GM23338 (cell line): ENCODE measurements around the gene FAM9C. TPM values are rescaled to one million over a fixed set of nuclear protein-coding genes. Genes with fewer than 3 reads are reported as not detected.

ENCODE experiments used
- ATAC-seq: fragments of 200-7000 bp; cut with Tn5 transposase; 3 replicates; pipeline ENCODE4 v1.9.1; 2020
- DNase-seq: peaks from one replicate; pipeline ENCODE4 v3.0.0-alpha.2; 2015; ENCODE audit warnings: low spot score
- H2AFZ ChIP-seq: fragments of 200-600 bp; sonication (generic); 2 replicates; pipeline ENCODE4 v1.8.0; 2016; ENCODE audit warnings: antibody characterized with exemption, mild to moderate bottlenecking, moderate library complexity
- H3F3A ChIP-seq: fragments of 200-600 bp; sonication (generic); replicated peaks from 2 replicates; pipeline ENCODE4 v1.8.0; 2017; ENCODE audit warnings: antibody characterized with exemption, mixed run types, low read depth
- H3K27ac ChIP-seq: fragments of 200-600 bp; sonication (generic); 2 replicates; pipeline ENCODE4 v1.6.1; 2016; ENCODE audit warnings: low read depth
- H3K27me3 ChIP-seq: fragments of 200-600 bp; sonication (generic); 2 replicates; pipeline ENCODE4 v1.8.0; 2016; ENCODE audit warnings: mild to moderate bottlenecking, mixed run types, moderate library complexity; ENCODE audit not compliant: insufficient read depth
- H3K36me3 ChIP-seq: fragments of 200-600 bp; sonication (generic); 2 replicates; pipeline ENCODE4 v1.8.0; 2016; ENCODE audit warnings: mild to moderate bottlenecking; ENCODE audit not compliant: insufficient read depth
- H3K4me1 ChIP-seq: fragments of 200-600 bp; sonication (generic); 2 replicates; pipeline ENCODE4 v1.8.0; 2016; ENCODE audit warnings: mild to moderate bottlenecking, moderate library complexity; ENCODE audit not compliant: insufficient read depth
- H3K4me2 ChIP-seq: fragments of 200-600 bp; sonication (generic); 2 replicates; pipeline ENCODE4 v1.7.1; 2017; ENCODE audit warnings: mixed run types
- H3K4me3 ChIP-seq: fragments of 200-600 bp; sonication (generic); 2 replicates; pipeline ENCODE4 v1.6.1; 2016; ENCODE audit warnings: mixed run types
- H3K79me2 ChIP-seq: fragments of 200-600 bp; sonication (generic); replicated peaks from 2 replicates; pipeline ENCODE4 v1.8.0; 2017; ENCODE audit warnings: mild to moderate bottlenecking; ENCODE audit not compliant: insufficient read depth
- H3K9me2 ChIP-seq: fragments of 200-600 bp; sonication (generic); 2 replicates; pipeline ENCODE4 v1.8.0; 2017; ENCODE audit not compliant: insufficient read depth
- H4K20me1 ChIP-seq: fragments of 200-600 bp; sonication (generic); replicated peaks from 2 replicates; pipeline ENCODE4 v1.8.0; 2017; ENCODE audit warnings: mild to moderate bottlenecking; ENCODE audit not compliant: insufficient read depth
- H3K27ac Mint-ChIP-seq: 2 replicates; pipeline ENCODE4 v1.8.0; 2020; ENCODE audit warnings: inconsistent platforms, mild to moderate bottlenecking, moderate library complexity, mixed read lengths
- H3K27me3 Mint-ChIP-seq: 3 replicates; pipeline ENCODE4 v1.8.0; 2022; ENCODE audit warnings: low read depth, mild to moderate bottlenecking, moderate library complexity, mixed read lengths, inconsistent platforms; ENCODE audit not compliant: insufficient read depth, poor library complexity
- H3K36me3 Mint-ChIP-seq: 3 replicates; pipeline ENCODE4 v1.8.0; 2021; ENCODE audit warnings: low read depth, mild to moderate bottlenecking, inconsistent platforms, moderate library complexity, mixed read lengths
- H3K4me1 Mint-ChIP-seq: 3 replicates; pipeline ENCODE4 v1.8.0; 2020; ENCODE audit warnings: mild to moderate bottlenecking, inconsistent platforms, mixed read lengths
- H3K4me3 Mint-ChIP-seq: 3 replicates; pipeline ENCODE4 v1.8.0; 2021; ENCODE audit warnings: moderate library complexity, mild to moderate bottlenecking, inconsistent platforms, mixed read lengths
- H3K9me3 Mint-ChIP-seq: 3 replicates; pipeline ENCODE4 v1.8.0; 2020; ENCODE audit warnings: moderate library complexity, mild to moderate bottlenecking, inconsistent platforms, mixed read lengths
- ZNF462 ChIP-seq: fragments of 250-450 bp; sonication (Bioruptor Pico); IDR thresholded peaks from 2 replicates; pipeline ENCODE4 v1.5.0; 2020; ENCODE audit warnings: mild to moderate bottlenecking, moderate library complexity
- polyA plus RNA-seq: library from polyadenylated mRNA; unstranded; fragments of >200 nt; fragmentation: Nextera tagmentation; extraction: Ambion mirVana; gene quantifications from 2 replicates; pipeline ENCODE4 v1.2.1, GENCODE V29; 2016
- total RNA-seq: library from RNA; depleted of rRNA; stranded (reverse); fragments of >200 nt; shearing (Covaris generic); gene quantifications from 2 replicates; pipeline ENCODE4 v1.2.3, GENCODE V29; 2014
- TF ChIP-seq, protein P1 (sequence below): IDR thresholded peaks from 2 replicates; pipeline ENCODE4 v1.6.1; 2016; ENCODE audit warnings: antibody characterized with exemption

Gene FAM9C
- total and polyA plus RNA-seq, 2 experiments from 2014 or later: 0.08 TPM; not detected in 1

- no peak for TF ChIP-seq ZNF462 (CRISPR knock-in tag)
These were observed 11.2 kb downstream of the FAM9C start (continued) for GRCh38 chrX:13033193-13033592.

- peak overlapping the region; percentile 36; the same call in 1 of the 2 replicates for H3K4me3 ChIP-seq
- Mint-ChIP-seq H3K36me3 (no peaks in the 10 kb centered on the region), H3K27me3 (peaks cover 4% of the 10 kb centered on the region), H3K4me1 (peaks cover 27% of the 10 kb centered on the region), H3K27ac (peak overlapping the region; percentile 92), H3K9me3 (no peaks in the 10 kb centered on the region), H3K4me3 (peak overlapping the region; percentile 54)
- no peaks in the 10 kb centered on the region for H3K27me3 ChIP-seq
- peak overlapping the region; percentile 63; the same call in 1 of the 2 replicates for H2AFZ ChIP-seq
- no peaks in the 10 kb centered on the region for H4K20me1 ChIP-seq
- no peaks in the 10 kb centered on the region for H3K36me3 ChIP-seq
- H3K9me2 ChIP-seq: no peaks in the 10 kb centered on the region
- TF ChIP-seq, protein P1, sequence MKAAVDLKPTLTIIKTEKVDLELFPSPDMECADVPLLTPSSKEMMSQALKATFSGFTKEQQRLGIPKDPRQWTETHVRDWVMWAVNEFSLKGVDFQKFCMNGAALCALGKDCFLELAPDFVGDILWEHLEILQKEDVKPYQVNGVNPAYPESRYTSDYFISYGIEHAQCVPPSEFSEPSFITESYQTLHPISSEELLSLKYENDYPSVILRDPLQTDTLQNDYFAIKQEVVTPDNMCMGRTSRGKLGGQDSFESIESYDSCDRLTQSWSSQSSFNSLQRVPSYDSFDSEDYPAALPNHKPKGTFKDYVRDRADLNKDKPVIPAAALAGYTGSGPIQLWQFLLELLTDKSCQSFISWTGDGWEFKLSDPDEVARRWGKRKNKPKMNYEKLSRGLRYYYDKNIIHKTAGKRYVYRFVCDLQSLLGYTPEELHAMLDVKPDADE: no peak
- TF ChIP-seq ZNF462 (CRISPR knock-in tag): no peak
- no peaks in the 10 kb centered on the region for H3K79me2 ChIP-seq
- ATAC-seq (peak; percentile 81), DNase-seq (peak; percentile 31)
- H3K4me2 ChIP-seq: peak overlapping the region; percentile 52; the same call in 1 of the 2 replicates
- H3K27ac ChIP-seq: peak overlapping the region; percentile 89
- H3K4me1 ChIP-seq: peaks cover 25% of the 10 kb centered on the region
- H3F3A ChIP-seq: no peaks in the 10 kb centered on the region
These were observed 14.3 kb downstream of the FAM9C start for GRCh38 chrX:13029887-13030771.
